Trophoblast cell (in vitro differentiated cells and primary cell): ENCODE data around the gene BSCL2.

Source experiments
- DNase-seq, 2 donors: peaks; one replicate each; pipeline ENCODE4 v3.0.0-alpha.2; 2016
- H2AFZ ChIP-seq: 2 replicates; pipeline ENCODE4 v1.6.1; 2013; ENCODE audit warnings: low read length, moderate library complexity, mild to moderate bottlenecking; ENCODE audit not compliant: insufficient read depth, poor library complexity
- H2AK5ac ChIP-seq: 2 replicates; pipeline ENCODE4 v1.6.1; 2013; ENCODE audit warnings: mild to moderate bottlenecking, low read length
- H2BK120ac ChIP-seq: 2 replicates; pipeline ENCODE4 v1.6.1; 2013; ENCODE audit warnings: low read length, mild to moderate bottlenecking, moderate library complexity; ENCODE audit not compliant: insufficient read depth, poor library complexity
- H2BK12ac ChIP-seq: 2 replicates; pipeline ENCODE4 v1.6.1; 2013; ENCODE audit warnings: mild to moderate bottlenecking, low read length, moderate library complexity
- H2BK5ac ChIP-seq: 2 replicates; pipeline ENCODE4 v1.6.1; 2013; ENCODE audit warnings: low read length, low read depth, moderate library complexity, mild to moderate bottlenecking; ENCODE audit not compliant: poor library complexity
- H3K14ac ChIP-seq: 2 replicates; pipeline ENCODE4 v1.6.1; 2013; ENCODE audit warnings: mild to moderate bottlenecking, low read length
- H3K18ac ChIP-seq: 2 replicates; pipeline ENCODE4 v1.6.1; 2013; ENCODE audit warnings: mild to moderate bottlenecking, low read length
- H3K23ac ChIP-seq: 2 replicates; pipeline ENCODE4 v1.6.1; 2013; ENCODE audit warnings: low read length
- H3K27ac ChIP-seq: 2 replicates; pipeline ENCODE4 v1.5.1; 2013; ENCODE audit warnings: low read depth, mild to moderate bottlenecking, inconsistent platforms, low read length, moderate library complexity
- H3K27me3 ChIP-seq: 2 replicates; pipeline ENCODE4 v1.6.1; 2013; ENCODE audit warnings: inconsistent platforms, mild to moderate bottlenecking, low read length, moderate library complexity; ENCODE audit not compliant: insufficient read depth
- H3K36me3 ChIP-seq, 2 experiments: 1 replicate in 1 of 2; 2 replicates in 1 of 2; pipeline ENCODE4 v1.6.1; 2013; ENCODE audit warnings: low read length in 2 of 2, mild to moderate bottlenecking in 2 of 2, moderate library complexity in 1 of 2; ENCODE audit not compliant: insufficient read depth in 2 of 2, control insufficient read depth in 1 of 2
- H3K4ac ChIP-seq: 2 replicates; pipeline ENCODE4 v1.6.1; 2013; ENCODE audit warnings: low read depth, mild to moderate bottlenecking, low read length, moderate library complexity
- H3K4me1 ChIP-seq, 2 experiments: 1 replicate in 1 of 2; 2 replicates in 1 of 2; pipeline ENCODE4 v1.6.1; 2013; ENCODE audit warnings: low read length in 2 of 2, mild to moderate bottlenecking in 2 of 2, moderate library complexity in 1 of 2; ENCODE audit not compliant: insufficient read depth in 2 of 2, control insufficient read depth in 1 of 2
- H3K4me2 ChIP-seq: 2 replicates; pipeline ENCODE4 v1.6.1; 2013; ENCODE audit warnings: inconsistent platforms, mild to moderate bottlenecking, low read length, moderate library complexity
- H3K4me3 ChIP-seq: 2 replicates; pipeline ENCODE4 v1.5.1; 2013; ENCODE audit warnings: mild to moderate bottlenecking, low read depth, low read length, inconsistent platforms
- H3K79me1 ChIP-seq: one replicate; pipeline ENCODE4 v1.6.1; 2013; ENCODE audit warnings: low read length
- H3K79me2 ChIP-seq: 2 replicates; pipeline ENCODE4 v1.6.1; 2013; ENCODE audit warnings: low read length, mild to moderate bottlenecking; ENCODE audit not compliant: control insufficient read depth, insufficient read depth, poor library complexity
- H3K9ac ChIP-seq: 2 replicates; pipeline ENCODE4 v1.6.1; 2013; ENCODE audit warnings: mild to moderate bottlenecking, low read length
- H3K9me3 ChIP-seq: 2 replicates; pipeline ENCODE4 v1.6.1; 2013; ENCODE audit warnings: low read depth, mild to moderate bottlenecking, control low read depth, inconsistent platforms, low read length; ENCODE audit not compliant: insufficient read depth
- H4K12ac ChIP-seq: 2 replicates; pipeline ENCODE4 v1.6.1; 2013; ENCODE audit warnings: low read depth, mild to moderate bottlenecking, low read length, moderate library complexity
- H4K8ac ChIP-seq: 2 replicates; pipeline ENCODE4 v1.6.1; 2013; ENCODE audit warnings: low read depth, mild to moderate bottlenecking, low read length, moderate library complexity
- H4K91ac ChIP-seq: one replicate; pipeline ENCODE4 v1.6.1; 2013; ENCODE audit warnings: low read depth, mild to moderate bottlenecking, low read length, moderate library complexity
- WGBS: extraction: QIAGEN DNeasy Blood & Tissue Kit; methylation state at CpG from one replicate; pipeline ENCODE4 v1.1.7; 2013; ENCODE audit warnings: missing lambda C conversion rate; ENCODE audit not compliant: insufficient read length, insufficient coverage; ENCODE audit errors: extremely low coverage; 5-methylcytosine and 5-hydroxymethylcytosine counted together

The BSCL2 gene

DNA sequence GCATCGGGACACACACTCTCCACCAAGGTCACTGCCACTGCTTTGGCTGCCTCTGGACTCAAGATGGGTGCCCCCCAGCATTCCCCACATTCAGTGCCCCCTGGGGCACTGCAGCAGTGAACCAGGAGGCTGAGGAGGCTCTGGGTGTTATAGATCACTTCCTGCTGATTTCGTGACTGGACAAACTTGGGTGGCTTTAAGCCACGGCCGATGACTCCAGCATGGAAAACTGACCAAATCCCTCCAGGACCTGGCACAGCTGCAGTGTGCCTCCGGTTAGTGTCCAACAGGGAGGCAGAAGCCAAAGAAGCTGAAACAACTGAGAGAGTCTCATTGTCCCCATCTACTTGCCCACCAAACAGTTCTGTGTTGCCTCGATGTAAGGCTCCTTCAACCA is 59.6 kb downstream of the BSCL2 start:
- Histone ChIP-seq H2BK12ac (no peak overlapping the region), H3K79me2 (peaks cover 12% of the 10 kb centered on the region), H3K36me3 (peaks cover 30 to 35% of the 10 kb centered on the region in 2 experiments), H3K23ac (no peak overlapping the region), H3K79me1 (peaks cover 7% of the 10 kb centered on the region), H2AK5ac (no peak overlapping the region), H3K4me1 (peaks cover 8 to 14% of the 10 kb centered on the region in 2 experiments), H4K12ac (no peak overlapping the region), H3K4me2 (no peak overlapping the region), H4K91ac (no peak overlapping the region), H3K9ac (no peak overlapping the region), H3K27ac (no peak overlapping the region), H3K14ac (no peak overlapping the region), H3K4ac (no peak overlapping the region), H3K4me3 (no peak overlapping the region), H3K18ac (no peak overlapping the region), H3K9me3 (no peaks in the 10 kb centered on the region), H2BK120ac (no peak overlapping the region), H2AFZ (no peak overlapping the region), H4K8ac (no peak overlapping the region), H3K27me3 (no peaks in the 10 kb centered on the region), H2BK5ac (no peak overlapping the region)
- WGBS, result no CpG with 5 or more reads among the region's 6 CpGs
- DNase-seq, result no peak

GRCh38 chr11:62646825-62647608 is 60.2 kb downstream of the BSCL2 start:
- Histone ChIP-seq H3K9ac (no peak overlapping the region), H3K4me1 (peaks cover 8 to 9% of the 10 kb centered on the region in 2 experiments), H2BK5ac (no peak overlapping the region), H2AFZ (no peak overlapping the region), H2BK120ac (no peak overlapping the region), H2BK12ac (no peak overlapping the region), H3K9me3 (no peaks in the 10 kb centered on the region), H3K79me1 (peaks cover 7% of the 10 kb centered on the region), H3K27ac (no peak overlapping the region), H4K8ac (no peak overlapping the region), H3K23ac (no peak overlapping the region), H4K12ac (no peak overlapping the region), H3K79me2 (peaks cover 9% of the 10 kb centered on the region), H3K36me3 (peaks cover 30 to 35% of the 10 kb centered on the region in 2 experiments), H3K4me2 (peak overlapping the region; percentile 33), H3K14ac (no peak overlapping the region), H3K4me3 (no peak overlapping the region), H3K27me3 (no peaks in the 10 kb centered on the region), H3K18ac (no peak overlapping the region), H3K4ac (no peak overlapping the region), H2AK5ac (no peak overlapping the region), H4K91ac (no peak overlapping the region)
- WGBS, result no CpG with 5 or more reads among the region's 32 CpGs
- DNase-seq, result no peak

- H2AK5ac ChIP-seq, result peak within 1 kb of the TSS; percentile 1
- peaks cover 30 to 35% of the 10 kb centered on the region in 2 experiments for H3K36me3 ChIP-seq
- DNase-seq, result peak; percentile 99
- peak within 1 kb of the TSS; percentile 62 for H2AFZ ChIP-seq
- peak within 1 kb of the TSS; percentile 86 for H3K4me3 ChIP-seq
- peaks cover 8 to 9% of the 10 kb centered on the region in 2 experiments for H3K4me1 ChIP-seq
- H2BK12ac ChIP-seq, result no peak within 1 kb of the TSS
- no peak within 1 kb of the TSS for H3K23ac ChIP-seq
- H3K4me2 ChIP-seq, result peak within 1 kb of the TSS; percentile 62
- peak within 1 kb of the TSS; percentile 63 for H2BK5ac ChIP-seq
- WGBS, result no CpG with 5 or more reads among the region's 73 CpGs
- H3K27ac ChIP-seq, result peak within 1 kb of the TSS; percentile 89
- no peaks in the 10 kb centered on the region for H3K27me3 ChIP-seq
- peak within 1 kb of the TSS; percentile 94 for H4K8ac ChIP-seq
- peak within 1 kb of the TSS; percentile 23 for H3K14ac ChIP-seq
- H3K4ac ChIP-seq, result peak within 1 kb of the TSS; percentile 73
- peak within 1 kb of the TSS; percentile 78 for H4K12ac ChIP-seq
- peak within 1 kb of the TSS; percentile 75 for H3K18ac ChIP-seq
- peaks cover 7% of the 10 kb centered on the region for H3K79me1 ChIP-seq
- peak within 1 kb of the TSS; percentile 86 for H2BK120ac ChIP-seq
- no peaks in the 10 kb centered on the region for H3K9me3 ChIP-seq
- peak within 1 kb of the TSS; percentile 91 for H4K91ac ChIP-seq
- H3K9ac ChIP-seq, result peak within 1 kb of the TSS; percentile 97
- peaks cover 9% of the 10 kb centered on the region for H3K79me2 ChIP-seq
Observed at GRCh38 chr11:62645946-62646824, 61.0 kb downstream of the BSCL2 start, which contains the start of gene GANAB. TSS of gene GANAB (minus strand) at chr11:62646613. CDS start at chr11:62646599, 14 bp downstream.

GRCh38 chr11:62645671-62645945 is 61.6 kb downstream of the BSCL2 start:
- Histone ChIP-seq H3K4me2 (peak overlapping the region; percentile 62), H3K27me3 (no peaks in the 10 kb centered on the region), H3K36me3 (peaks cover 32 to 35% of the 10 kb centered on the region in 2 experiments), H3K27ac (peak overlapping the region; percentile 89), H3K14ac (peak overlapping the region; percentile 23), H4K12ac (no peak overlapping the region), H3K18ac (no peak overlapping the region), H3K4ac (peak overlapping the region; percentile 73), H4K8ac (peak overlapping the region; percentile 94), H2AFZ (no peak overlapping the region), H3K9ac (peak overlapping the region; percentile 97), H3K79me2 (peaks cover 9% of the 10 kb centered on the region), H2BK120ac (no peak overlapping the region), H3K79me1 (peaks cover 7% of the 10 kb centered on the region), H4K91ac (peak overlapping the region; percentile 91), H3K23ac (no peak overlapping the region), H3K9me3 (no peaks in the 10 kb centered on the region), H2BK12ac (no peak overlapping the region), H3K4me1 (peaks cover 8 to 9% of the 10 kb centered on the region in 2 experiments), H2AK5ac (peak overlapping the region; percentile 1), H3K4me3 (peak overlapping the region; percentile 86), H2BK5ac (no peak overlapping the region)
- WGBS, result no CpG with 5 or more reads among the region's 11 CpGs
- peak in 1 of 2 donors; percentile 12 for DNase-seq
